Measurements from ENCODE around the gene SEC61A1.

DNA sequence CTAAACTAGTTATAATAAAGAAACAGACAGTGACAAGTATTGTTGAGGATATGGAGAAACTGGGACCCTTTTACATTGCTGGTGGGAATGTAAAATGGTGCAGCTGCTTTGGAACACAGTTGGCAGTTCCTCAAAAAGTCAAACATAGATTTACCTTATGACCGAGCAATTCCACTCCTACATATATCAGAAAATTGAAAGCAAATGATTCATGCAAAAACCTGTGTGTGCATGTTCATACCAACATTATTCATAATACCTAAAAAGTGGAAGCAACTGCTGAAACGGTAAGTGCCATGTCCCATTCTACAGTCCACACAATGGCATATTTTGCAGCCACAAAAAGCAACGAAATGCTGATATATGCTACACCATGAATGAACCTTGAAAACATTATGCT, 12.2 kb upstream of the SEC61A1 start:
- no peak for TF ChIP-seq POLR2A (IDR thresholded peaks at IDR 0.05)
- TF ChIP-seq, protein P1, sequence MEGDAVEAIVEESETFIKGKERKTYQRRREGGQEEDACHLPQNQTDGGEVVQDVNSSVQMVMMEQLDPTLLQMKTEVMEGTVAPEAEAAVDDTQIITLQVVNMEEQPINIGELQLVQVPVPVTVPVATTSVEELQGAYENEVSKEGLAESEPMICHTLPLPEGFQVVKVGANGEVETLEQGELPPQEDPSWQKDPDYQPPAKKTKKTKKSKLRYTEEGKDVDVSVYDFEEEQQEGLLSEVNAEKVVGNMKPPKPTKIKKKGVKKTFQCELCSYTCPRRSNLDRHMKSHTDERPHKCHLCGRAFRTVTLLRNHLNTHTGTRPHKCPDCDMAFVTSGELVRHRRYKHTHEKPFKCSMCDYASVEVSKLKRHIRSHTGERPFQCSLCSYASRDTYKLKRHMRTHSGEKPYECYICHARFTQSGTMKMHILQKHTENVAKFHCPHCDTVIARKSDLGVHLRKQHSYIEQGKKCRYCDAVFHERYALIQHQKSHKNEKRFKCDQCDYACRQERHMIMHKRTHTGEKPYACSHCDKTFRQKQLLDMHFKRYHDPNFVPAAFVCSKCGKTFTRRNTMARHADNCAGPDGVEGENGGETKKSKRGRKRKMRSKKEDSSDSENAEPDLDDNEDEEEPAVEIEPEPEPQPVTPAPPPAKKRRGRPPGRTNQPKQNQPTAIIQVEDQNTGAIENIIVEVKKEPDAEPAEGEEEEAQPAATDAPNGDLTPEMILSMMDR (IDR thresholded peaks at IDR 0.05): no peak
- no peak for TF ChIP-seq EP300 (IDR thresholded peaks at IDR 0.05)

All from ovary (tissue), 3 donors.